HG02884 (cell line): ENCODE data around the gene RNF166.

Experiments used
- ATAC-seq: cut with Tn5 transposase; IDR thresholded peaks from one replicate; pipeline ENCODE4 v1.9.1; 2021; ENCODE audit warnings: mild to moderate bottlenecking, moderate library complexity; ENCODE audit not compliant: unreplicated experiment

Gene RNF166, protein sequence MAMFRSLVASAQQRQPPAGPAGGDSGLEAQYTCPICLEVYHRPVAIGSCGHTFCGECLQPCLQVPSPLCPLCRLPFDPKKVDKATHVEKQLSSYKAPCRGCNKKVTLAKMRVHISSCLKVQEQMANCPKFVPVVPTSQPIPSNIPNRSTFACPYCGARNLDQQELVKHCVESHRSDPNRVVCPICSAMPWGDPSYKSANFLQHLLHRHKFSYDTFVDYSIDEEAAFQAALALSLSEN

DNA sequence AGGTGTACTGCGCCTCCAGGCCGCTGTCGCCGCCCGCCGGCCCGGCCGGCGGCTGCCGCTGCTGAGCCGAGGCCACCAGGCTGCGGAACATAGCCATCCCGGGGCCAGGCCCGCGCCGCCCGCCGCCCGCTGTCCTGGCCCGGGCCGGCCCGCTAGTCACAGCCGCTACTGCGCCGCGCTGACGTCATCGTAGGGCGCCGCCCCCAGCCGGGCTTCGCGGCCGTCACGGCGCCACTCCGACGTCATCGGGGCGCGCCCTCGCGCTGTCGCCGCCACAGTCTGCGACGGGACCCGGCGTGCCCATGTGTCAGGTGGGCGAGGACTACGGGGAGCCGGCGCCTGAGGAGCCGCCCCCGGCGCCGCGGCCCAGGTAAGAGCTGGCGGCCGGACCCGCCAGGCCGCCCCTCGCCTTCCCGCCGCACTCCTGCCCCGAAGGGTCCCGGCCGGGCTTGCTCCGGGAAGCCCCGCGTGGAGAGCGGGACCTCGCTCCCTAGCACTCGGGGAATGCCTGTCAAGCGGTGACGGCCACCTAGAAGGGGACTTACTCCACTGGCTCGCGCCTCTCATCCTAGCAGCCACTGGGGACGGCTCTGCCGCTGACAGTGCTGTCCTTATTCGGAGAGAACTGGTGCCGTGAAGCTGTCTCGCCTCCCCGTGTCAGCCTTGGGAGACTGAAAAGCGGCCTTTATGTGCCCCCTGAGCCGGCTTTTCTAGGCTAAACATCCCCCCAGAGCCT, at the start of gene RNF166, which contains the start of gene CTU2:
Gene RNF166, minus strand, starts transcription at position 180 of the 736 bp plus-strand sequence. Its CDS starts 83 bp downstream, at position 97.
Gene CTU2, plus strand, starts transcription at position 275 of the 736 bp plus-strand sequence. Its CDS starts 28 bp downstream, at position 303.
- ATAC-seq: no peak

DNA sequence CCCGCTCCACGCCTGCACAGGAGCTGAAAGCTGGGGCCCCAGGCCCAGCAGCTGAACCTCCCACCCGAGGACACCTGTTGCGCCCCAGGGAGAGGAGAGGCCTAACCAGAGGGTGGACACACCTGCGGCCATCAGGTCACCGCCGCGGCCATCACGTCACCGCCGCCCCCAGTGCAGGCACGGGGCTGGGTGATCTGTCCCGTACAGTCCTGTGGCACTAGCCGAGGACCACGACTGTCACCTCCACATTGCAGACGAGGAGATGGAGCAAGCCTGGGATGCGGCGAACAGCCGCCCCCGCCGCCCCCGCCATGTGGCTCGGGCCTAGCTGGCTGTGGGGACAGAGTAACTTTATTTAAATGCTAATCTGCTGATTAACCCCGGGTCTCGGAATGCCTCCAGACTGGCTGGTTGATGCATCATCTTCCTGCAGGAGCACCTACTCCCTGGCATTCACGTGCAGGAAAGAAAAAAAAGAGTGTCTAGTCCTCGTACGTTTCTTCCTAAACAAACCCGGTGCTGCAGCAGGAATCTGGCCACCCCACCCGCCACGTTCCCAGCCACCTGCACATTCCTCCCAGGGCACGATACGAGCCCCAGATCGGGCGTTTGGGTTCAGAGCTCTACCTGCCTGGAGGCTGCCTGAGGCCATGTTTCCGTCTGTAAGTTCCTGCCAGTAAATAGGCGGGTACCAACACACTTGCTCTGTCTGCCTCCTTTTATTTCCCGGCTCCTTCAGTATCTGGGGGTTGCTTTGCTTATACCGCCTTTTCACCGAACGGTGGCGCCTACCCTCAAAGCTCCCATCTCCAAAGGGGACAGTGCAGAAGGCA, 48.9 kb upstream of the RNF166 start:
- ATAC-seq: no peak

DNA sequence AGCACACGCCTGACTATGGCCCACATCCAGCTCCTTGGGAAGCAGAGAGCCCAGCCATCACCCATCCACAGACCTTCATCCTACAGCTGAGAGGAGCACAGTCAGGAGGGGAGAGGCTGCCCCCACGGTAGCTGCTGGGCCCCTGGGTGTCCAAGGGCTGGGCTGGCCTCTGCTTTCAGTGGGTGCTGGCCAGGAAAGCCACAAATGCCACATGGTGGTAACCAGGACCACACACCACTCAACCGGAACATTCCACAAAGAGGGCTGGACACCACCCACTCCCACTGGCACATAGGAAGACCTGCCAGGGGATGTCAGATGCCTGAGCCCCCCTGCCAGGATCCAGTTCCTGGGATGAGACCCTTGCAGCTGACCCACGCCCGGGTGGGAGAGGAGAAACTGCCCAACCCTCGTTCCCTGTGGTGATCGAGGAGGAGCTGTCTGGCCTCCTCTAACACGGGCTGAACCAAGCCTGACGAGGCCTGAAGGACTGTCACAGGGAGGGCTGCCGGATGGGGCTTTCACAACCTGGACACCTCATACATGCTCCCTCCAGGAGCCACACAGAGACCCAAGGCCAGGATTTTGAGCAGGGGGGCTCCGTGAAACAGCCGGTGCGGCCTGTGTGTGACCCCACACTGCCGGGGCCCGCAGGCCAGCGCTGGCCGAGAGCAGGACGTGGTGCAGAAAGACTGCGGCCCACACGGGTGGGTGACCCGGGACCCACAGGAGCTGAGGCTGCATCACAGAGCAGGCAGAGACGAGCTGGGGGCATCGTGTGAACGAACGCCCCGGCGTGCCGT, 48.1 kb upstream of the RNF166 start:
- ATAC-seq: no peak

DNA sequence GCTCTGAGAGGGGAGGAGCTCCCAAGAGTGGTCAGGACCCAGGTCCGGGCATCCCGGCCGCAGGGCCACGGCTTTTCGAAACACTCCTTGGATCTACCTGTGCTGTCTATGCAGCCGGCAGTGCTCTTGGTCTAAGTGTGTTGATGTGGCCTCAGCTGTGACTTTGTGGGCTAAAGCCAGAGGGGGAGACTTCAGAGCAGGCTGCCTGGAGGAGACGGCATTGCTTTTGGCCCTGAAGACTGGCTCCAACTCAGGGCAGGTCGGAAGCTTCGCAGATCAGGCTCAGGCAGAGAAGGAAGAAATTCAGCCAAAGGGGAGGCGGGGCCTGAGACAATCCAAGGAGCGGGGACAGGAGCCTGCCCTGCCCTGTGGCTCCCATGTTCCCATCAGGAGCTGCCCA, 47.4 kb upstream of the RNF166 start:
- no peak for ATAC-seq

DNA sequence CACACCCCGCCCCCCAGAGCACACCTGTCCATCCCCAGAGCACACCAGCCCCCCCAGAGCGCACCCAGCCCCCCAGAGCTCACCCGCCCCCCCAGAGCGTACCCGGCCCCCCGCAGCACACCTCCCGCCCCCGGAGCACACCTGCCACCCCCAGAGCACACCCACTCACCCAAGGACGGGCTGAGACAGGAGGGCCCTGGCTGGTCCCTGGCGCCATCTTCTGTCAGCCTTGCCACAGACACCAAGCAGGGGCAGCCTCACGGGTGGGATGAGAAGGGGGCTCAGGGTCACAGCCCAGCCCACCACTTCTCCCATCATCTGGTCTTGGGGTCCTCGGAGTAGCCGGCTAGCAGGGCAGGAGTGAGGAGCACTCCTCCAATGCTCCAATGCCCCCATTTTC, 47.0 kb upstream of the RNF166 start:
- ATAC-seq: no peak

DNA sequence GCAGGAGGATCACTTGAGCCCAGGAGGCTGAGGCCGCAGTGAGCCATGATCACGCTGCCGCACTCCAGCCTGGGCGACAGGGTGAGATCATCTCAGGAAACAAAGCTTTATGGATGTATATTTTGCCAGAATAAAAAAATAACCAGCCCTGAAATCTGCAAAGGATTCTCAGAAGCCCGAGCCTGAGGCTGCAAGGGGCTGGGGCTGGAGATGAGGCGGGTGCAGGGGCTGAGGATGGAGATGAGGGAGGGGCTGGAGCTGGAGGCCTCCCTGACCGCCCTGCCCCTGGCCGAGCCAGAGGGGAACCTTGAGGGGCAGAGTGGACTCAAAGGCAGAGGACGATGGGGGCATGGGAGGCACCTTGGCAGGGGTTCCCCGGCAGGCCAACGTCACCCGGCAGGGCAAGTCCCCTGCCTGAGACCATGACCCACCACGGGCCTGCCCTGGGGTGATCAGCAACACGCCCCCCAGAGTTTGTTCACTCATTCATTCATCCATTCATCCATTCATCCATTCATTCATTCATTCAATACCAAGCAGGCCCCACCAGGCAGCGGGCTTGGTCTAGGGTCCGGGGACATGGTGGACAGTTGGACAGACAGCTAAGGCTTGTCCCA, 46.3 kb upstream of the RNF166 start:
- no peak for ATAC-seq

DNA sequence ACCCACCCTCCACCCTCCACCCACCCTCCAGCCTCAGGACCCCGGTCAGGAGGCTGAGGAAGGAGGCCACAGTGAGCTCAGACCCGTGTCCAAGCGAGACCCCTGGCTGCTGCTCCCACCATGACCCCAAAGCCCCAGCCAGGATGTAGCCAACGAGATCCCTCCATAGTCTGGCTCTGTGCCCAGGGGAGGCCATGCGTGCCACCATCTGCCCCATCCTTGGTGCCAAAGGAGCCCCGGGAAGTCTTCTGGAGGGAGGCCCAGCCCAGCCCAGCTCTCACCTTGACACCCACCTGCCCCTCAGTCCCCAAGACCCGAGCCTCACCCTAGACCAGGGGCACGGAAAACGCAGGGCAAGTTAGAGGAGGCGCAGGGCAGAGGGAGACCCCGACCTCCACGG, 44.6 kb upstream of the RNF166 start:
- ATAC-seq: no peak

DNA sequence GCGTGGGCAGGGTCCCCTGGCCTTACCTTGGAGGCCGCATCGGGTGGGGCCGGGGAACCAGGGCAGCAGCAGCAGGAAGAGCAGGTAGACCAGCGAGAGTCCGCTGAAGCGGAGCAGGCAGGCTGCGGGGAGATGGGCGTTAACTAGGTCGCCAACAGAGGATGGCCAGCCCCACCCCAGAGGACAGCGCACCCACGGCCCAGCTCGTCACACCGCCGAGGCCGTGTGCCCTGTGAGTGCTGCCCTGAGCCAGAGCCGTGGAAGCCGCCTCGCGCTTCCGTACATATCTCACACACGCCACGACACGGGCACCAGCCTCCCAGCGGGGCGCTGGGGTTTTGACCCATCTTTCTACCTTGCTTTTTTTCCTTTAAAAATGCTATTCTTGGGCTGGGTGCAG, 43.1 kb upstream of the RNF166 start:
- ATAC-seq: no peak

DNA sequence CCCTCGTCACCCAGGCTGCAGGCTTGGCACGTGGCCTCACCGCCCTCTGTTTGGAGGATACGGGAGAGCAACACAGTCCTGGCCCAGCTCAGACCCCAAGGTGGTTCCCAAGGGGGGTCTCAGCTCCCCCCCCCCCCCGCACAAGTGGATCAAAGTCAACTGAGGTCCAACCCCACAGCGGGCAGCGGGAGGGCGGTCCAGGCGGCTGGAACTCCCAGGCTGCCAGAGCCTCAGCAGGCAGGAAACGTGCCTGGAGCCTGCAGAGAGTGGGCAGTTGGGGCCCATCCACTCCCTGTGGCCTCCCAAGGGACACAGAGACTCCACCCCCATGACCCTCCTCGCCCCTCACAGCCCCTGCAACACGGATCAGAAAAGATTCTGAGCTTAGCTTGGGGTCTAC, 42.2 kb upstream of the RNF166 start:
- no peak for ATAC-seq

DNA sequence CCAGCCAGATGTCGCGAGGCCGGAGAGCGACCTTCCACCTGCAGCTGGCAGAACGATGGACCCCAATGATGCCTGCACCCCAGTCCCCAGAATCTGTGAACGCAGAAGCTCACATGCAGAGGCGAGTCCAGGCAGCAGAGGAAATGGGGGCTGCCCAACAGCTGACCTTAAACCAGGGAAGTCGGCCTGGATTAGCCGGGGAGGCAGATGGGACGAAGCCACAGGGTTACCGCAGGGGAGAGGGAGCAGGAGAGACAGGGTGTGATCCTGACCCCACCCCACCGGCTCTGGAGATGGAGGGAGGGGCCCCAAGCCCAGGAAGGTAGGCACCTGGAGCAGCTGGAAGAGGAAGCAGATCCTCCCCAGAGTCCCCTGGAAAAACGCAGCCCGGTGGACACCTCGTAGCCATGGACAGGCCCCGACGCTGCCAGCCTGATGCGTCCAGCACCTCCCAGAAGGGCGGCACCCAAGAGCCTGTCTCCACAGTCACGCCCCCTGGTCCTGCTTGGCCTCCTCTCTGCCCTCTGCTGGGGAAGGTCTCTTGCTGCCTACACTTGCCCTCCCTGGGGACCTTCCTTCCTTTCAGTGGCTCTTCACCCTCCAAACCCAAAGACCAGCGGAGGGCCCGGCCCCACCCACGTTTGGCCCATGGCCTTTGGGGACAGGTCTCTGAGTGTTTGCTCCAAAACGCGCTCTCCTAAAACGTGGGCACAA, 41.5 kb upstream of the RNF166 start:
- no peak for ATAC-seq

DNA sequence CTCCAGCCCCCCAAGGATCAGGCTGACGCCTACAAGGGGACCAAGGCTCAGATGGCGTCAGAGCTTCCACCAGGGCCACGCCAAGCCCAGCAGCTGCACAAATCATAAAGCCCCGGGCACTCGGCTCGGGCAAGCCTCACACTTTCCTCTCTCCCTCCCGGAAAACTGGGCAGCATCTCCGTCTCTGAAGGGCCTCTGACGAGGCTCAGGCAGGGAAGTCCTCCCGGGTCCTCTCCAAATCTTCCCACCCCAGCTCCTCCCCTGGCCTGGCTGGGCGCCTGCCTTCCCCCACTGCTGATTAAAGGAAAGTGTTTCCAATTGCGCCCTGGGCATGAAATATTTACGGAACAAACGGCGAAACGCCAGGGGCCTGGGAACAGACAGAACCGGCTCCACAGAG, 40.3 kb upstream of the RNF166 start:
- no peak for ATAC-seq

DNA sequence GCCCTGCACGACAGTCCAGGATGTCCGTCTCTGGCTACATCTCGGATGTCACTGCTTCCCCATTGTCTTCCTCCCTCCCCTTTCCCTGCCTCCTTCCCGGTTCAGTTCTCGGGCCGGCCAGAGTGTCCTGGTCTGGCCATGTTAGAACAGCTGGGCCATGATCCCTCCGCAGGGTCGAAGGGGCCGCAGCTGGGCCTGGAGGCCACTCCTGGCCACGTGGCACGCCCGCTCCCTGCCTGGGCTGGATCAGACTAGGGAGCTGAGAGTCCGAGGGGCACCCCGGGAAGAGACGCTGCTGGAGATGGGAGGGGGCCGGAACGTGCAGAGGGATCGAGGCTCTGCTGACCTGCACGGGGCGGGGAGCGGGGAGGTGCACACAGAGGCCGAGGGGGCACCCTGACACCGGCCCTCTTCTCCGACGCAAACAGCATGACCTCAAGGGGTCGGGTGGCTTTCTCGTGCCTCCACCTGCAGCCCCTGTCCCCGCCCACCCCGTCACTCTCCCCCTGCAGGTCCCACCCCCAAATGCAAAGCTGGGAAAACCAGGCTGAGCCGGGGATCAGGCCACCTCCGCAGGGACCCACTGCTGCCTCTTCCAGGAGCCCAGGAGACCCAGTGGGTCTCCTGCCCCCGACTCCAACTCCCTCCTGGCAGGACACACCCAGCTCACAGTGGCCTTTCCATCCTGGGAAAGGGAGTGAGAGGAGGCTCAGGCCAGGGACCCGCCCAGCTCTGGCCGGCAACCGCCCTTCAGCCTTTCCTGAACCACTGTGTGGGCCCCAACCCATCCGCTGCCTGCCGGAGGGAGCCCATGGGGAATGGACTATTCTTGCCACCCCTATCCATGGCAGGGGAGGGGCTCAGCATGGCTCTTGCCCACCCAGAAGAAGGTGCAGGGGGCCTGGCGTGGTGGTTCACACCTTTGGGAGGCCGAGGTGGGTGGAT, 38.6 kb upstream of the RNF166 start:
- no peak for ATAC-seq

DNA sequence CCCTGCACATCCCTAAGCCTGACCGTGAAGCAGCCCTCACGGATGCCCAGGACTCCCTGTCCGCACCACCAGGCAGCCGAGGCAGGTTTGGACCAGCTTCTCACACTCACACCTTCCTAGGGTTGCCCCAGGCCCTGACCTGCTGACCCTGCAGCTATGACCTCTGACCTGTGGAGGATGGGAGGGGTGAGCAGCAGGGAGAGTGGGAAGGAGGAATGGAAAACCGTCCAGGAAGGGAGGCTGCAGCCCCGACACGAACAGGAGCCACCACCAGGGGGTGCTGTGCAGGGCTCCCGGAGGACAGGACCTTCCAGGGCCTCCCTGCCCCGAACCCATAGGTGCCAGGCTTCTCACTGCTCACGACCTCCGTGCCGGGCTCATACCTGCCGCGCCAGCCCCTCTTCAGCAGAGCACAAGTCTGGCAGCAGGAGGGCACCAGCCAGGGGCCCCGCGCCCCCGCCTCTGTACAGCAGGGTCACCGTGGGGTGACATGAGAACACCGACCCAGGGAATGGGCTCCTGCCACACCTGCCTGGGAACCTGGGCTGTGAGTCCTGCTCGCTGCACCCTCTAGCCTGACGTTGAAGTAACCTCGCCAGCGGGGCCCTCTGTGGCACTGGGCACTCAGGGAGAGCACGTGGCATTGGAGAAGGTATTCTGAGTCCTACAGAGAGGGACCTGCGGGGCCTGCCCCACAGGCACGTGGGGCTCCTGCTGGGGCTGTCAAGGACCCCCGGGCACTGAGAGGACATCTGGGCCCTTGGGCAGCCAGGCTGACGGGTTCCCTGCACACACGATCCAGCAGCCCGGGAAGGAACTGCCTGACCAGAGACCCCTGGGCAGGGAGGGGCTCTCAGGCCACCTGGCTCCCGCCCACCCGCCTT, 37.7 kb upstream of the RNF166 start:
- ATAC-seq: no peak

DNA sequence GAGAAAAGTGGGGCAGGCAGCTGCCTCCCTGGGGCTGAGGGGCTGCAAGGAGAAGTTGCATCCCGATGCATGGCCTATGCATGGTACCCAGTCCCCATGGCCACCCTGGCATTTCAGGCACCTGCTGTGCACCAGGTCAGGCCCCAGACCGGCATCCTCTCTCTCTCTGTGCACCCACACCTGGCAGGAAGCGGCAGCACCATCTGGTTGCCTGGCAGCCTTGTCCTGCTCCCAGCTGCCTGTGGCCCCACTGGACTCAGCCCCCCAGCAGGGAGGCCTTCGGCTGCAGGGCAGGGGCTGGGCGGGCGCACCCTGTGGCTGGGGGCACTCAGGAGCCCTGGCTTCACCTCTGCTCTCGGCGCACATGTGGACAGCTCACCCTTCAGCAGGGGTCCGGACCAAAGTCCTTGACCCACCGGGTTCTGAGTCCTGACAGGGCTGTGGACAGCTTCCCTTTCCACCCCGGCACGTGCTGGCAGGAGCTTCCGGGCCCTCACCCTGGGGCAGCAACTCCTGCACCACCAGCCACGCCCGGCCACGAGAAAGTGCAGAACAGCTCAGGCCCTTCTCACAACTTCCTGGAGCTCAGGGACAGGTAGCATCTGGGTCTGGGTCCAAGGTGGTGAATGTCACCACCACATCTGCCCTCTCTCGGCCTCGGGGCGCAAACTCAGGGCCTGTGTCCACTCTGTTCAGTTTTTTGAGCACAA, 36.8 kb upstream of the RNF166 start:
- ATAC-seq: no peak

DNA sequence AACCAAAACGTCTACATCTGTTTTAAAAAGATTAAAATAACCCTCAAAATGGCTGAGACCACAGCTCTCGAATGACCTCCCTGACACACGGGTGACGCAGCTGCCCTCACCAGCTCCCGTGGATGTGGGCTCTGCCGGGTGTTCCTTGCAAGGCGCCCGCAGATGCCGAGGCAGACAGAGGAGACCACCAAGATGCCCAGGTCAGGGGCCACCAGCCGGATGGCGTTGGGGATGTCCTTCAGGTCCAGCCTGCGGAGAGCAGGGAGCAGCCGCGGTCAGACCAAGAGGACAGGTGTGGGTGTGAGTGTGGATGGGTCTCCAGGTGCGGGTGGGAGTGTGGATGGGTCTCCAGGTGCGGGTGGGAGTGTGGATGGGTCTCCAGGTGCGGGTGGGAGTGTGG, 35.2 kb upstream of the RNF166 start:
- ATAC-seq: no peak

DNA sequence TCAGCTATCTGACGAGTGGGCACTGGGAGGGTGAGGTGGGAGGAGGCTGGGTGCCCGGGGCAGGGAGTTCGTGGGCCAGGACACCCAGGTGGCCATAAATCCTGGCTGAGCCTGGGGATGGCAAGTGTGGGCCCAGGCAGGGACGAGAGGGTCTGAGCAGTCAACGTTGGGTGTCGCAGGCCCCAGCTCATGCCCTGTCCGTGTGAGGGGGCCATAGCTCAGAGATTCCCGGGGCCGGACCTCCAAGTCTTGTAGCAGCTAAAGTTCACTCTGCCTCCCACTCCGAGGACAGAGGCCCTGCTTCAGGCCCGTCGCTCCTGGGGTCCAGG, 34.5 kb upstream of the RNF166 start:
- ATAC-seq: no peak
